PC-9 (cell line): Measurements from ENCODE around the gene ARID2. TPM values are rescaled to one million over a fixed set of nuclear protein-coding genes. Genes with fewer than 3 reads are reported as not detected.

Source experiments
- BruUV-seq: library from RNA; stranded (reverse); fragments of 400-500 nt; replicated peaks from 2 replicates; lab custom pipeline; 2021; lab: Mats Ljungman, UMichigan
- CTCF ChIA-PET: fragments of 300-600 bp; sonication (Branson Sonifier 250); formaldehyde crosslinking; loops from one replicate; lab custom pipeline; 2022; ENCODE audit warnings: antibody characterized with exemption; lab: Charles Lee
- POLR2A ChIA-PET: fragments of 300-600 bp; sonication (Branson Sonifier 250); formaldehyde crosslinking; loops from one replicate; lab custom pipeline; 2022; ENCODE audit warnings: antibody characterized with exemption; ENCODE audit not compliant: unreplicated experiment; lab: Charles Lee
- DNase-seq, 2 experiments: peaks; one replicate each; pipeline versions ENCODE4 v3.0.0 to v3.0.0-alpha.2; 2015 to 2022; ENCODE audit warnings: mixed read lengths in 1 of 2
- H2AFZ ChIP-seq: fragments of 200-600 bp; sonication (generic); 2 replicates; pipeline ENCODE4 v1.8.1; 2017; ENCODE audit warnings: antibody characterized with exemption
- H3F3A ChIP-seq: fragments of 200-600 bp; sonication (generic); 2 replicates; pipeline ENCODE4 v1.8.1; 2017; ENCODE audit warnings: antibody characterized with exemption, mild to moderate bottlenecking, low read depth; ENCODE audit not compliant: insufficient read depth
- H3K27ac ChIP-seq: fragments of 200-600 bp; sonication (generic); 2 replicates; pipeline ENCODE4 v1.6.1; 2016; ENCODE audit warnings: mixed run types
- H3K27me3 ChIP-seq: fragments of 200-600 bp; sonication (generic); 2 replicates; pipeline ENCODE4 v1.6.1; 2016; ENCODE audit warnings: low read depth, mixed run types; ENCODE audit not compliant: insufficient read depth
- H3K36me3 ChIP-seq: fragments of 200-600 bp; sonication (generic); 2 replicates; pipeline ENCODE4 v1.6.1; 2016; ENCODE audit warnings: low read depth, mixed run types
- H3K4me1 ChIP-seq: fragments of 200-600 bp; sonication (generic); replicated peaks from 2 replicates; pipeline ENCODE4 v1.6.1; 2016; ENCODE audit warnings: mixed run types; ENCODE audit not compliant: insufficient read depth
- H3K4me2 ChIP-seq: fragments of 200-600 bp; sonication (generic); 2 replicates; pipeline ENCODE4 v1.6.1; 2017; ENCODE audit warnings: mixed run types
- H3K4me3 ChIP-seq: fragments of 200-600 bp; sonication (generic); 2 replicates; pipeline ENCODE4 v1.6.1; 2016; ENCODE audit warnings: mixed run types
- H3K79me2 ChIP-seq: fragments of 200-600 bp; sonication (generic); 2 replicates; pipeline ENCODE4 v1.6.1; 2017; ENCODE audit warnings: low read depth, mixed run types
- H3K9me2 ChIP-seq: fragments of 200-600 bp; sonication (generic); 2 replicates; pipeline ENCODE4 v1.8.1; 2017; ENCODE audit warnings: mild to moderate bottlenecking; ENCODE audit not compliant: insufficient read depth
- H3K9me3 ChIP-seq: fragments of 200-600 bp; sonication (generic); 2 replicates; pipeline ENCODE4 v1.8.1; 2016; ENCODE audit warnings: low read depth; ENCODE audit not compliant: insufficient read depth
- H4K20me1 ChIP-seq: fragments of 200-600 bp; sonication (generic); 2 replicates; pipeline ENCODE4 v1.8.1; 2017; ENCODE audit not compliant: insufficient read depth
- EZH2 ChIP-seq: fragments of 200-600 bp; sonication (generic); IDR thresholded peaks from 2 replicates; pipeline ENCODE4 v1.8.0; 2017; ENCODE audit warnings: antibody characterized with exemption, low read depth
- intact Hi-C: fragments of 100-400 bp; cut with micrococcal nuclease; formaldehyde crosslinking; loops from one replicate; pipeline ENCODE4 v1.10.0; 2022; ENCODE audit not compliant: unreplicated experiment
- total RNA-seq: library from RNA; stranded (reverse); gene quantifications from 2 replicates; pipeline ENCODE4 v1.2.3, GENCODE V29; 2021
- TF ChIP-seq, protein P1 (sequence below): fragments of 200-600 bp; sonication (generic); conservative IDR thresholded peaks from 2 replicates; pipeline ENCODE4 v1.6.1; 2017; ENCODE audit warnings: mixed run types, antibody characterized with exemption, mild to moderate bottlenecking, moderate library complexity

Gene ARID2
- total RNA-seq, 1 experiment from 2014 or later = 24.6 TPM

DNA sequence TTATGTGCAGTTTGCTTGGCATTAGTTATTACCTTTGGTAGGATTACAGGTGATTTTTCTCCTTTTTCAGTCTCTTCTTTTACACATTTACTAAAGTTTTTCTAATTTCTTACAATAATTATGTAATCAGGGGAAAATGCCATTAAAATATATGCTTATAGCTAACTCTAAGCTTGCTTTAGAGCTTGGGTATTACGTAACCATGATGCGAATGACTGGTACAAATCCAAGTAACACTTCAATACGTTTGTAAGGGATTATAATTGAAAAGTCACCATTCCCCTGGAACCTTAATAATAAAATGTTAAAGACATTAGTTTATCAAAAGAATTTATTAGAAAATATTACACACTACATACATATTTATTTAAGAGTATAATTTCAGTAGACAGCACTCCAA is 189.3 kb downstream of the ARID2 start:
- Histone ChIP-seq H3K4me2 (no peak overlapping the region), H3K9me3 (no peaks in the 10 kb centered on the region), H3K36me3 (peaks cover 9% of the 10 kb centered on the region), H4K20me1 (no peaks in the 10 kb centered on the region), H3K4me1 (no peaks in the 10 kb centered on the region), H3K27ac (no peak overlapping the region), H3K27me3 (no peaks in the 10 kb centered on the region), H3F3A (peaks cover 6% of the 10 kb centered on the region), H3K4me3 (no peak overlapping the region), H2AFZ (no peak overlapping the region), H3K9me2 (no peaks in the 10 kb centered on the region), H3K79me2 (no peaks in the 10 kb centered on the region)
- ChIA-PET CTCF (no interaction called here), POLR2A (interaction anchor here (0.6 kb wide), 1 partner anchor 163 kb away, joined by 4 read pairs; no protein-coding TSS in a partner anchor)
- no TSS peak for BruUV-seq
- intact Hi-C loops = no loop called here
- TF ChIP-seq, protein P1, sequence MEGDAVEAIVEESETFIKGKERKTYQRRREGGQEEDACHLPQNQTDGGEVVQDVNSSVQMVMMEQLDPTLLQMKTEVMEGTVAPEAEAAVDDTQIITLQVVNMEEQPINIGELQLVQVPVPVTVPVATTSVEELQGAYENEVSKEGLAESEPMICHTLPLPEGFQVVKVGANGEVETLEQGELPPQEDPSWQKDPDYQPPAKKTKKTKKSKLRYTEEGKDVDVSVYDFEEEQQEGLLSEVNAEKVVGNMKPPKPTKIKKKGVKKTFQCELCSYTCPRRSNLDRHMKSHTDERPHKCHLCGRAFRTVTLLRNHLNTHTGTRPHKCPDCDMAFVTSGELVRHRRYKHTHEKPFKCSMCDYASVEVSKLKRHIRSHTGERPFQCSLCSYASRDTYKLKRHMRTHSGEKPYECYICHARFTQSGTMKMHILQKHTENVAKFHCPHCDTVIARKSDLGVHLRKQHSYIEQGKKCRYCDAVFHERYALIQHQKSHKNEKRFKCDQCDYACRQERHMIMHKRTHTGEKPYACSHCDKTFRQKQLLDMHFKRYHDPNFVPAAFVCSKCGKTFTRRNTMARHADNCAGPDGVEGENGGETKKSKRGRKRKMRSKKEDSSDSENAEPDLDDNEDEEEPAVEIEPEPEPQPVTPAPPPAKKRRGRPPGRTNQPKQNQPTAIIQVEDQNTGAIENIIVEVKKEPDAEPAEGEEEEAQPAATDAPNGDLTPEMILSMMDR = no peak
- TF ChIP-seq EZH2 = no peak
- DNase-seq = no peak

DNA sequence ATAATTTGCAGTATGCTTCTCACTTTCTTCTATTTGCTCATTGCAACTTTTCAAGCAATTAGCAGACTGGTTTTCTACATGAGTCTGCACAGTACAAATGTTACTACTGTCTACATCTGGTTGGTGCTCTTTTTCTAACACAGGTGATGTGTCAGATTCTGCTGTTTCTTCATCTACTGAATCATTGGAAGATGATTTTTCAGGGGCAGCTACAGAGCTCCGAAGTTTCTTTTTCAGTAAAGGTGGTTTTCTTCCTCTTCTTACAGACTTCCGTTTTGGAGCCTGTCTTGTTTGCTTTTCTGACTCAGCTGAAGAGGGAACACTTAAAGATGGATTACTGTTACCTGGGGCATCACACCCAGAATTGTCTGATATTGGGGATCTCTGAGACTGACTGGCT is 198.8 kb downstream of the ARID2 start:
- TF ChIP-seq EZH2 = no peak
- TF ChIP-seq, protein P1 = no peak
- no peak overlapping the region for H3K4me2 ChIP-seq
- no TSS peak for BruUV-seq
- 0 out of 2 replicates have a peak, but pooled peaks cover 9% of the 10 kb centered on the region for H3F3A ChIP-seq
- DNase-seq = no peak
- CTCF ChIA-PET = no interaction called here
- no peaks in the 10 kb centered on the region for H3K9me3 ChIP-seq
- H3K27ac ChIP-seq = no peak overlapping the region
- H3K4me3 ChIP-seq = no peak overlapping the region
- H3K79me2 ChIP-seq = no peaks in the 10 kb centered on the region
- peaks cover 53% of the 10 kb centered on the region for H3K36me3 ChIP-seq
- intact Hi-C loops = no loop called here
- no peaks in the 10 kb centered on the region for H3K9me2 ChIP-seq
- H2AFZ ChIP-seq = no peak overlapping the region
- H3K27me3 ChIP-seq = no peaks in the 10 kb centered on the region
- POLR2A ChIA-PET = no interaction called here
- H3K4me1 ChIP-seq = no peaks in the 10 kb centered on the region
- peaks cover 3% of the 10 kb centered on the region; the same call in 1 of the 2 replicates for H4K20me1 ChIP-seq

DNA sequence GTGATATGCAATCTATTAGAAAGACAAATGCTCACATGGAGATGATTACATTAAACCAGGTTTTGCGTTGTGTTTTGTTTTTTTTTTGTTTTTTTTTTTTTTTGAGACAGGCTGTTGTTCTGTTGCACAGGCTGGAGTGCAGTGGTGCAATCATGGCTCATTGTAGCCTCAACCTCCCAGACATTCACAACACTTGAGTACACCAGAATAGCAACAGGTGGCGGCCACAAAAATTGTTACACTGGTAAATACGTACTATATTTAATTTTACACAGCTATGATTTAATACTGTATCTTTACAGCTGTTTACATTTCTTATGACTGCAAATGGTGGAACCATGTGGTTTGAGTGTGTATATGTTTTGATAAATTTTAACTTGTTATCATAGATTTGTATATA is 200.9 kb downstream of the ARID2 start:
- intact Hi-C loops = no loop called here
- no peaks in the 10 kb centered on the region for H3K4me1 ChIP-seq
- BruUV-seq = no TSS peak
- no peak overlapping the region for H3K4me2 ChIP-seq
- ChIA-PET CTCF (interaction anchor here (0.7 kb wide), 1 partner anchor 121 kb away, joined by 3 read pairs; no protein-coding TSS in a partner anchor), POLR2A (no interaction called here)
- H3K9me3 ChIP-seq = no peaks in the 10 kb centered on the region
- no peak overlapping the region for H3K27ac ChIP-seq
- H3F3A ChIP-seq = 0 out of 2 replicates have a peak, but pooled peaks cover 9% of the 10 kb centered on the region
- H3K4me3 ChIP-seq = no peak overlapping the region
- H3K79me2 ChIP-seq = no peaks in the 10 kb centered on the region
- no peak for DNase-seq
- H4K20me1 ChIP-seq = 0 out of 2 replicates have a peak, but pooled peaks cover 3% of the 10 kb centered on the region
- H3K36me3 ChIP-seq = peaks cover 54% of the 10 kb centered on the region
- H2AFZ ChIP-seq = no peak overlapping the region
- no peaks in the 10 kb centered on the region for H3K9me2 ChIP-seq
- TF ChIP-seq EZH2 = no peak
- TF ChIP-seq, protein P1 = no peak
- no peaks in the 10 kb centered on the region for H3K27me3 ChIP-seq
